GM19035 (cell line): ENCODE data around the gene DACT2.
"Not testable (repeated sequence)": the region's sequence is repeated elsewhere in the genome, so short reads cannot be mapped to it uniquely, and the experiment has no call there.

Experiments used
- ATAC-seq: cut with Tn5 transposase; IDR thresholded peaks from one replicate; pipeline ENCODE4 v1.9.1; 2021; ENCODE audit not compliant: unreplicated experiment

Gene DACT2

GRCh38 chr6:168283686-168284025, 35.9 kb downstream of the DACT2 start:
- no peak for ATAC-seq

- ATAC-seq, result no peak
These were observed 36.4 kb downstream of the DACT2 start for GRCh38 chr6:168282985-168283685.

- ATAC-seq, result no peak
These were observed 37.8 kb downstream of the DACT2 start for GRCh38 chr6:168281826-168282225.

DNA sequence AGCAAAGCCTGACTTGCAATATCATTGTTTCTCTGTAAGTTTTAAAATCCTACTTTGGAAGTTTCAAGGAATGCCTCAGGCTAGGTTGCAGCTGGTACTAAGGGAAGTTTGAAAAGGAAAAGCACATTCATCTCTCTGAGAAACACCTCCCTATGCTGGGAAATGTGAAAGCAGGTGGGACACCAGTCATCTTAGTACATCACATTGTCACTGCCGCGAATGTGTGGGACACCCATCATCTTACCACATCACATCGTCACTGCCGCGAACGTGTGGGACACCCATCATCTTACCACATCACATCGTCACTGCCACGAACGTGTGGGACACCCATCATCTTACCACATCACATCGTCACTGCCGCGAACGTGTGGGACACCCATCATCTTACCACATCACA, 38.3 kb downstream of the DACT2 start:
- not testable (repeated sequence) for ATAC-seq

- no peak for ATAC-seq
These were observed 38.7 kb downstream of the DACT2 start for GRCh38 chr6:168280899-168281245.

DNA sequence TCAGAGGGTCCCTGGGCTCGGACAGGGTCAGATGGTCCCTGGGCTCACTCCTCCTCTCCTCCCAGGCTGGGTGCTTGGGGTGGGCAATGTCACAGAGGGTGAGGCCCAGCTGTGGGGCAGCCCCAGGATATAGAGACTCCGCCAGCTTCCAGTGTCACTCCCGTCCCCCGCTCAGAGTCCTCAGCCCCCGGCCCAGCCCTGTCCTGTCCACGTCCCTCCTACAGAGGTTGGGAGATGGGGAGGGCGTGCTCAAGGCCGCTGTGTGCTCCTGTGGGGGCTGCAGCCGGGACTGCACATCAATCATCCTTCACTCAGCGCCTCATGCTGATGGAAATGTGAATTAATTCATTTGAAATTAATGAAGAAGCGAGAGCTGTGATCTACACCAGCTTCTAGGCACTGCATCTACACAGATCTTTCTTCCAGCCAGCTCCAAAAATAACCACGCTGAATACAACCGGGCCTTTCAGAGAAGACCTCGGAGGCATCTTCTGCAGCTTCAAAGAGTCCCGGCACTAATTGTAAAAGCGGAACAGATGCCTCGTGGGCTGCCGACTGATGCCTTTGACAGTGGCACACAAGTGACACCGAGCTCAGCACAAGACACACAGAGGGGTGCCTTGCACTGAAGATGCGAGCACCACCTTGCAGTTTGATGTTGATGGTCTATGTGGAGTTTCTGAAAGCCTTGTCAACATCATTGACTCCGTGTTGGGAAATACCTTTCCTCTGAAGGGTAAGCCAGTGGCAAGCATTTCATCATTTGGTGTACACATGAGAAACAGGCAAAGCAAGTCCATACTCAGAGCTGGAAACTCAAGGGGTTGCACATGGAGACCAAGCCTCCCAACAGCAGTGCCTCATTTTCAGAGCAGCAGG, 39.3 kb downstream of the DACT2 start:
- no peak for ATAC-seq

GRCh38 chr6:168279403-168279935, 40.1 kb downstream of the DACT2 start:
- ATAC-seq, result no peak

GRCh38 chr6:168278904-168279303, 40.7 kb downstream of the DACT2 start:
- no peak for ATAC-seq

GRCh38 chr6:168277274-168277669, 42.3 kb downstream of the DACT2 start:
- no peak for ATAC-seq

DNA sequence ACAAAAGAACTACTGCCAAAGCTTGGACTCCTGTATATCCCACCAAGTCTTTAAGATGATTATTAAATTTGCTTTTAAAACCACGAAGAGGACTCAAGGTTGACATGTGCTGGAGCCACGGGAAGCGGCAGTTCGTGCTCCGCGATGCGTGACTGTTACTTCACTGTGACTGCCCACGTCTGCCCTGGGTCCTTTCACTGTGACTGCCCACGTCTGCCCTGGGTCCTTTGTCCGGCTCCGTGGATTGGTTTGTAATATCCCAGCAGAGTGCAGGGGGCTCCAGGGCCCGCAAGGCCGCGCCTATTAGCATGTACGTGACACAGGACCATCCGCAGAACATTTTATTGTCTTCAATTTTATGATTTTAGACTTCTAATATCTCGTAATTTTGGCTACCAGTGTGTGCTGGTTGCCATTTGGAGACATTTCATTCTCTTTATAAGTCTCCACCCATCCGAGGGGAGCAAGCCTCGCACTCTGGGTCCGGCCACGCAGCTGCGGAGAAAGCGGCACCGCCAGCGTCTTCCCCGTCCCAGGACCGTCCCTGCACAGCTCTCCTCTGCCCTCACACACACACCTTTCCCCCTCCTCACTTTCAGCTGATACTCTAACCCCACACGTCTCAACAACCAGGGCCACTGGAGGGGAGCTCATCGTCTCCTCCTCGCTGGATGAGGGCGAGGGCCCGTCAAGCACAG, 42.9 kb downstream of the DACT2 start:
- no peak for ATAC-seq

DNA sequence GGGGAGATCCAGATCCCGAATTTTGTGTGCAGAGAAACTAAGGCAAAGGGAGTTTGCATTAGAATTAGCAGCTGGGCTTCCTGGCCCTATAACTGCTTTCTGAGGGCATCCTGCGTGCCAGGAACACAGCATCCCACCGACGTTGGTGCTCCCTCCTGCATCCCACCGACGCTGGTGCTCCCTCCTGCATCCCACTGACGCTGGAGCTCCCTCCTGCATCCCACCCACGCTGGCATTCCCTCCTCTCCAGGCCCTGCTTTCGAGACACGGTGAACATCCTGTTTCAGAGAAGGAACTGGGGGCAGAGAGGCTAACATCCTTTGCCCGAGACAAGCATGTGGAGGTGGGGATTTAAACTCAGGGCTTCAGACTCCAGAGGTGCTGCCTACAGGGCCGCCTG, 44.4 kb downstream of the DACT2 start:
- no peak for ATAC-seq

- no peak for ATAC-seq
These were observed 45.3 kb downstream of the DACT2 start for GRCh38 chr6:168274037-168274952.

- no peak for ATAC-seq
These were observed 46.0 kb downstream of the DACT2 start for GRCh38 chr6:168273441-168274036.

- ATAC-seq, result no peak
These were observed 46.9 kb downstream of the DACT2 start for GRCh38 chr6:168272415-168273325.

GRCh38 chr6:168270274-168271172, 49.1 kb downstream of the DACT2 start:
- ATAC-seq, result no peak

DNA sequence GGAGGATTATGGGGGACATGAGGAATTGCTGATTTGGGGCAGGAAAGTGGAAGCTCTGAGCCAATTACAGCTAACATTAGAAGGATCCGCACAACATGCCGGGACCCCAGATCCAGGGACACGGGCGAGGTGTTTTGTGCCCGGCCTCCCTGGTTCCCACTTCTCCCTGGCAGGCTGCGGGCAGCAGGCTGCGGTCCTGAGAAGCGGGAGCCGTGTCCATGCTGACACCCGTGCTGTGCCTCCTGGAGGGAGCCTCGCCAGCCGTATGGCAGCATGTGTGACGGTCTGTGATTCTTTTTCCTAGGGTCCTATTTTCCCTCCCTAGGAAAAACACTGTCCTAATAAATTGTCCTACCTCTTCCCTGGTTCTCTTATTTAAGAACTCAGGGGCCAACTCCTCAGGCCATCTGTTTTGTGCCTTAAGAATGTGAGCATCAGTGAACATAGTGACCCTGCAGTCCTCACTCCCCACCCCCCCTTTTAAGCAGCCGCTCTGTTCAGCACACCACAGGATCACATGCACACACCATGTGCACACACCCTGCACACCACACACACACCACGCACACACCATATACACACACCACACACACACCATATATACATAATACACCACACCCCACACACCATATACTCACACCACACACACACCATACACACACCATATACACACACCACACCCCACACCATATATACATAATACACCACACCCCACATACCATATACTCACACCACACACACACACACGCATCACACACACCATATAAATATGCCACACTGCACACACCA, 49.9 kb downstream of the DACT2 start:
- ATAC-seq, result no peak

- ATAC-seq, result no peak
These were observed 50.8 kb downstream of the DACT2 start for GRCh38 chr6:168268755-168269154.
